ENCODE measurements around the gene TRIM72. TPM values are rescaled to one million over a fixed set of nuclear protein-coding genes. Genes with fewer than 3 reads are reported as not detected.
A peak's percentile ranks its signal among the peaks of the same experiment; 100 is the strongest.

The TRIM72 gene
- total and polyA plus RNA-seq, 9 of the 15 experiments (the other 6 are each of a cell fraction or from before 2014, with no cell fraction given), result under 0.01 TPM; not detected in 8

- no peak for TF ChIP-seq ETS1 (conservative IDR thresholded peaks at IDR 0.05; ENCODE audit: control insufficient read depth, low read depth, low read length)
- peak; percentile 39 for TF ChIP-seq KDM5B (IDR thresholded peaks at IDR 0.05; ENCODE audit: insufficient replicate concordance, low read depth, low read length)
- TF ChIP-seq PHF8 (IDR thresholded peaks at IDR 0.05; ENCODE audit: borderline replicate concordance, low read length), result peak; percentile 20; the same call in 1 of the 2 replicates
- TF ChIP-seq KHSRP (IDR thresholded peaks at IDR 0.05), result no peak
- TF ChIP-seq ID3 (CRISPR knock-in tag; IDR thresholded peaks at IDR 0.05), result no peak
- TF ChIP-seq ID3 (tag; IDR thresholded peaks at IDR 0.05), result no peak
- TF ChIP-seq RUNX1 (IDR thresholded peaks at IDR 0.05; ENCODE audit: low read depth), result no peak
- peak; percentile 70 for TF ChIP-seq ELF1 (tag; IDR thresholded peaks at IDR 0.05)
- TF ChIP-seq SIRT6 (IDR thresholded peaks at IDR 0.05; ENCODE audit: low read depth, low read length), result no peak
- no peak for TF ChIP-seq KDM2B (CRISPR knock-in tag; IDR thresholded peaks at IDR 0.05)
- TF ChIP-seq SMARCC2 (IDR thresholded peaks at IDR 0.05; ENCODE audit: low read depth), result peak; percentile 62; the same call in 1 of the 2 replicates
- peak; percentile 61; the same call in 1 of the 2 replicates for TF ChIP-seq TRIM28 (IDR thresholded peaks at IDR 0.05)
- TF ChIP-seq RNF2 (IDR thresholded peaks at IDR 0.05), result peak; percentile 54; the same call in 1 of the 2 replicates
- TF ChIP-seq SMAD3 (CRISPR knock-in tag; conservative IDR thresholded peaks at IDR 0.05), result no peak
- TF ChIP-seq DMBX1 (CRISPR knock-in tag; IDR thresholded peaks at IDR 0.05; ENCODE audit: borderline replicate concordance), result no peak
- TF ChIP-seq DPF2 (IDR thresholded peaks at IDR 0.05), result peak; percentile 94
- TF ChIP-seq TSHZ1 (CRISPR knock-in tag; IDR thresholded peaks at IDR 0.05), result no peak
- no peak for TF ChIP-seq ELF2 (CRISPR knock-in tag; IDR thresholded peaks at IDR 0.05)
- no peak for TF ChIP-seq USF2 (CRISPR knock-in tag; IDR thresholded peaks at IDR 0.05)
- TF ChIP-seq ZEB2 (IDR thresholded peaks at IDR 0.05), result peak; percentile 94
- TF ChIP-seq TCF7L2 (IDR thresholded peaks at IDR 0.05; ENCODE audit: low read depth, low read length), result no peak
- TF ChIP-seq MLLT1 (IDR thresholded peaks at IDR 0.05), result peak in 1 of 2 experiments; percentile 77; a peak in 2 of 4 replicates
- no peak for TF ChIP-seq HDGF (IDR thresholded peaks at IDR 0.05)
- no peak for TF ChIP-seq PTRF (tag; IDR thresholded peaks at IDR 0.05)
- TF ChIP-seq SMARCB1 (IDR thresholded peaks at IDR 0.05; ENCODE audit: insufficient read length, low read depth), result no peak
These were observed 39.7 kb downstream of the TRIM72 start (continued) for GRCh38 chr16:31253642-31254045.

Data from K562 (cell line).